HUES48 (cell line): ENCODE results near the gene BICD1.
"Not testable (repeated sequence)": the region's sequence is repeated elsewhere in the genome, so short reads cannot be mapped to it uniquely, and the experiment has no call there.

Experiments
- H3K27ac ChIP-seq: one replicate; pipeline ENCODE4 v1.7.0; 2013; ENCODE audit warnings: low read depth, low read length, inconsistent platforms
- H3K27me3 ChIP-seq: 2 replicates; pipeline ENCODE4 v1.6.1; 2013; ENCODE audit warnings: mild to moderate bottlenecking, low read length; ENCODE audit not compliant: control insufficient read depth, insufficient read depth
- H3K36me3 ChIP-seq: 2 replicates; pipeline ENCODE4 v1.6.1; 2013; ENCODE audit warnings: low read length; ENCODE audit not compliant: control insufficient read depth, insufficient read depth
- H3K4me1 ChIP-seq: 2 replicates; pipeline ENCODE4 v1.6.1; 2013; ENCODE audit warnings: mild to moderate bottlenecking, low read length; ENCODE audit not compliant: control insufficient read depth, insufficient read depth
- H3K4me3 ChIP-seq: 2 replicates; pipeline ENCODE4 v1.5.1; 2013; ENCODE audit warnings: mild to moderate bottlenecking, low read depth, low read length
- H3K9ac ChIP-seq: 2 replicates; pipeline ENCODE4 v1.6.1; 2013; ENCODE audit warnings: mild to moderate bottlenecking, low read depth, low read length, moderate library complexity
- H3K9me3 ChIP-seq: 2 replicates; pipeline ENCODE4 v1.6.1; 2013; ENCODE audit warnings: low read length; ENCODE audit not compliant: control insufficient read depth, insufficient read depth

The BICD1 gene

GRCh38 chr12:32080435-32080834, 26.2 kb upstream of the BICD1 start:
- H3K4me3 ChIP-seq: no peak overlapping the region
- H3K4me1 ChIP-seq: peaks cover 9% of the 10 kb centered on the region; the same call in 1 of the 2 replicates
- H3K9me3 ChIP-seq: no peaks in the 10 kb centered on the region
- H3K9ac ChIP-seq: no peak overlapping the region
- no peaks in the 10 kb centered on the region for H3K36me3 ChIP-seq
- H3K27ac ChIP-seq: no peak overlapping the region
- H3K27me3 ChIP-seq: no peaks in the 10 kb centered on the region

GRCh38 chr12:32083489-32083888, 23.2 kb upstream of the BICD1 start:
- H3K36me3 ChIP-seq: no peaks in the 10 kb centered on the region
- H3K9me3 ChIP-seq: no peaks in the 10 kb centered on the region
- H3K9ac ChIP-seq: no peak overlapping the region
- no peaks in the 10 kb centered on the region for H3K27me3 ChIP-seq
- H3K4me1 ChIP-seq: peaks cover 5% of the 10 kb centered on the region; the same call in 1 of the 2 replicates
- H3K27ac ChIP-seq: no peak overlapping the region
- H3K4me3 ChIP-seq: no peak overlapping the region

- no peaks in the 10 kb centered on the region for H3K9me3 ChIP-seq
- no peak overlapping the region for H3K4me3 ChIP-seq
- H3K36me3 ChIP-seq: no peaks in the 10 kb centered on the region
- no peak overlapping the region for H3K27ac ChIP-seq
- H3K27me3 ChIP-seq: no peaks in the 10 kb centered on the region
- no peak overlapping the region for H3K9ac ChIP-seq
- H3K4me1 ChIP-seq: peaks cover 5% of the 10 kb centered on the region; the same call in 1 of the 2 replicates
Measured at GRCh38 chr12:32084017-32084688, 22.5 kb upstream of the BICD1 start.

GRCh38 chr12:32084753-32085152, 21.9 kb upstream of the BICD1 start:
- Histone ChIP-seq H3K9me3 (no peaks in the 10 kb centered on the region), H3K9ac (no peak overlapping the region), H3K27me3 (no peaks in the 10 kb centered on the region), H3K36me3 (no peaks in the 10 kb centered on the region), H3K27ac (no peak overlapping the region), H3K4me3 (no peak overlapping the region), H3K4me1 (peaks cover 10% of the 10 kb centered on the region)

- no peak overlapping the region for H3K9ac ChIP-seq
- no peaks in the 10 kb centered on the region for H3K9me3 ChIP-seq
- no peaks in the 10 kb centered on the region for H3K36me3 ChIP-seq
- H3K4me1 ChIP-seq: peaks cover 8% of the 10 kb centered on the region; the same call in 1 of the 2 replicates
- H3K27ac ChIP-seq: peak overlapping the region; percentile 5
- H3K4me3 ChIP-seq: no peak overlapping the region
- no peaks in the 10 kb centered on the region for H3K27me3 ChIP-seq
Measured at GRCh38 chr12:32087306-32087705, 19.3 kb upstream of the BICD1 start.

- H3K4me1 ChIP-seq: peaks cover 8% of the 10 kb centered on the region; the same call in 1 of the 2 replicates
- no peaks in the 10 kb centered on the region for H3K27me3 ChIP-seq
- no peak overlapping the region for H3K27ac ChIP-seq
- no peak overlapping the region for H3K9ac ChIP-seq
- no peak overlapping the region for H3K4me3 ChIP-seq
- H3K9me3 ChIP-seq: no peaks in the 10 kb centered on the region
- H3K36me3 ChIP-seq: no peaks in the 10 kb centered on the region
Measured at GRCh38 chr12:32089156-32089555, 17.5 kb upstream of the BICD1 start.

GRCh38 chr12:32089586-32089985, 17.1 kb upstream of the BICD1 start:
- H3K36me3 ChIP-seq: no peaks in the 10 kb centered on the region
- no peak overlapping the region for H3K9ac ChIP-seq
- no peaks in the 10 kb centered on the region for H3K27me3 ChIP-seq
- no peak overlapping the region for H3K4me3 ChIP-seq
- peaks cover 8% of the 10 kb centered on the region; the same call in 1 of the 2 replicates for H3K4me1 ChIP-seq
- H3K27ac ChIP-seq: no peak overlapping the region
- H3K9me3 ChIP-seq: no peaks in the 10 kb centered on the region

- no peak overlapping the region for H3K9ac ChIP-seq
- H3K4me3 ChIP-seq: no peak overlapping the region
- no peak overlapping the region for H3K27ac ChIP-seq
- H3K36me3 ChIP-seq: no peaks in the 10 kb centered on the region
- peaks cover 8% of the 10 kb centered on the region; the same call in 1 of the 2 replicates for H3K4me1 ChIP-seq
- no peaks in the 10 kb centered on the region for H3K27me3 ChIP-seq
- H3K9me3 ChIP-seq: no peaks in the 10 kb centered on the region
Measured at GRCh38 chr12:32091696-32092095, 15.0 kb upstream of the BICD1 start.

GRCh38 chr12:32098112-32098511, 8.5 kb upstream of the BICD1 start:
- Histone ChIP-seq H3K27ac (no peak overlapping the region), H3K9me3 (no peaks in the 10 kb centered on the region)

GRCh38 chr12:32099275-32099674, 7.4 kb upstream of the BICD1 start:
- H3K36me3 ChIP-seq, H3K27me3 ChIP-seq, H3K4me3 ChIP-seq, H3K9ac ChIP-seq, H3K9me3 ChIP-seq: not testable (repeated sequence)
- peaks cover 12% of the 10 kb centered on the region for H3K4me1 ChIP-seq
- H3K27ac ChIP-seq: peak overlapping the region; percentile 33

More at GRCh38 chr12:32098112-32098511, 8.5 kb upstream of the BICD1 start:
- Histone ChIP-seq H3K4me3 (no peak overlapping the region), H3K9ac (no peak overlapping the region), H3K27me3 (no peaks in the 10 kb centered on the region), H3K36me3 (no peaks in the 10 kb centered on the region), H3K4me1 (peaks cover 12% of the 10 kb centered on the region)

- Histone ChIP-seq H3K27me3 (no peaks in the 10 kb centered on the region), H3K27ac (peak overlapping the region; percentile 78), H3K4me1 (peaks cover 17% of the 10 kb centered on the region), H3K9me3 (no peaks in the 10 kb centered on the region), H3K36me3 (no peaks in the 10 kb centered on the region), H3K9ac (no peak overlapping the region), H3K4me3 (no peak overlapping the region)
Measured at GRCh38 chr12:32100361-32100760, 6.3 kb upstream of the BICD1 start.
